ENCODE results near the gene SLFN11. TPM values are rescaled to one million over a fixed set of nuclear protein-coding genes. Genes with fewer than 3 reads are reported as not detected.

Gene SLFN11
- total RNA-seq, 1 experiment from 2014 or later: not detected

DNA sequence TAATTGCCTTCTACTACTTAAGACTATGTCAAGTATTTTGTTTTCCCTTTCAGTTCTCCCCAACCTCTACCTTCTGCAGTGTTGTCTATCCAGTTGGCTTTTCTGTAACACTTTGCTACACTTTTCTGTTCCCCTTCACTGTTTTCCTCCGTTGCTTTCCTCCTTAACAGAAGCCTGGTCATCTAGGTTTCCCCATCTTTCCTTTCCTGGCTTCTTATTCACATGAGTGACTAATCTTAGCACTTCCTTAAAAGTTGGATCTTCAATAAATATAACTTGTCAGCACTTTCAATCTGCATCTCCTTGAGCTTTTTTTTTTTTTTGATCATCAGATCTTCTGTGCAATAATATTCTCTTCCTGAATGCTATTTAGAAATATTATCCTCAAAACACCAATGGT, 2.8 kb upstream of the SLFN11 start:
- POLR2A ChIA-PET: interaction anchor here (0.9 kb wide), 1 partner anchor 133 kb away, joined by 3 read pairs; the partner anchor contains the start of gene SLFN5
- intact Hi-C loops (cut with micrococcal nuclease): no loop called here

DNA sequence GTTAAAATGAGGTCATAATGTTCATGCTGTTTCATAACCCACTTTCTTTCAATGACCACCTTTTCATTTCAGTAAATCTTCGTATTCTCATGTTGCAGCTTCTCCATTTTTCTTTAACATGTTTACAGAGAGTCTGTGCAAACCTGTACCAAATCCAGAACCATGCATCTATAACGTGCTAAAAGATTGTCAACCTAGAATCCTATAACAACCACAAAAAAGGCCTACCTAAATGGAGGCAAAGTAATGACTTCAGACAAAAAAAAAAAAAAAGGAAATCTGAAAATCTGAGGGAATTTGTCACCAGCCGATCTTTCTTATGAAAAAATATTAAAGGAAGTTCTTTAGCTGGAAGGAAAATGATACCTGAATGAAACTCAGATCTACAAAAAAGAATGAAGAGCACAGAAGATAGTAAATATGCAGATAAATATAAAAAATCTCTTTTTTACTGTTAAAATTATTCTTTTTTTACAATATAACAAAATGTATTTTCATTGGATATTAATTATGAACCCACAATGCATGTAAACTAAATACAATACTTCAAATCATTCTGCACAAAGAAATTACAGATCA, 1.4 kb upstream of the SLFN11 start:
- DNase-seq (ENCODE audit: unreplicated experiment): no peak
- intact Hi-C loops (cut with micrococcal nuclease): no loop called here
- Mint-ChIP-seq H3K4me1 (ENCODE audit: insufficient read depth, unreplicated experiment) (no peaks in the 10 kb centered on the region), H3K9me3 (ENCODE audit: unreplicated experiment) (no peaks in the 10 kb centered on the region), H3K4me3 (ENCODE audit: unreplicated experiment) (peak overlapping the region; percentile 58), H3K27ac (ENCODE audit: low read depth, unreplicated experiment) (no peak overlapping the region), H3K27me3 (ENCODE audit: insufficient read depth, unreplicated experiment) (peaks cover 64% of the 10 kb centered on the region), H3K36me3 (ENCODE audit: insufficient read depth, unreplicated experiment) (no peaks in the 10 kb centered on the region)
- no TSS peak for BruUV-seq (replicated peaks)
- TF ChIP-seq, protein P1, sequence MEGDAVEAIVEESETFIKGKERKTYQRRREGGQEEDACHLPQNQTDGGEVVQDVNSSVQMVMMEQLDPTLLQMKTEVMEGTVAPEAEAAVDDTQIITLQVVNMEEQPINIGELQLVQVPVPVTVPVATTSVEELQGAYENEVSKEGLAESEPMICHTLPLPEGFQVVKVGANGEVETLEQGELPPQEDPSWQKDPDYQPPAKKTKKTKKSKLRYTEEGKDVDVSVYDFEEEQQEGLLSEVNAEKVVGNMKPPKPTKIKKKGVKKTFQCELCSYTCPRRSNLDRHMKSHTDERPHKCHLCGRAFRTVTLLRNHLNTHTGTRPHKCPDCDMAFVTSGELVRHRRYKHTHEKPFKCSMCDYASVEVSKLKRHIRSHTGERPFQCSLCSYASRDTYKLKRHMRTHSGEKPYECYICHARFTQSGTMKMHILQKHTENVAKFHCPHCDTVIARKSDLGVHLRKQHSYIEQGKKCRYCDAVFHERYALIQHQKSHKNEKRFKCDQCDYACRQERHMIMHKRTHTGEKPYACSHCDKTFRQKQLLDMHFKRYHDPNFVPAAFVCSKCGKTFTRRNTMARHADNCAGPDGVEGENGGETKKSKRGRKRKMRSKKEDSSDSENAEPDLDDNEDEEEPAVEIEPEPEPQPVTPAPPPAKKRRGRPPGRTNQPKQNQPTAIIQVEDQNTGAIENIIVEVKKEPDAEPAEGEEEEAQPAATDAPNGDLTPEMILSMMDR (IDR thresholded peaks at IDR 0.05; ENCODE audit: unreplicated experiment): no peak
- CTCF ChIA-PET: interaction anchor here (0.6 to 1.1 kb wide), 2 partner anchors 165 to 1354 kb away, joined by 3 read pairs; no protein-coding TSS in a partner anchor
- POLR2A ChIA-PET: no interaction called here

More for the DNA sequence above, 2.8 kb upstream of the SLFN11 start:
- no peak for DNase-seq (ENCODE audit: unreplicated experiment)
- no peaks in the 10 kb centered on the region for H3K9me3 Mint-ChIP-seq (ENCODE audit: unreplicated experiment)
- CTCF ChIA-PET: no interaction called here
- no peaks in the 10 kb centered on the region for H3K36me3 Mint-ChIP-seq (ENCODE audit: insufficient read depth, unreplicated experiment)
- TF ChIP-seq, protein P1 (IDR thresholded peaks at IDR 0.05; ENCODE audit: unreplicated experiment): no peak
- H3K4me3 Mint-ChIP-seq (ENCODE audit: unreplicated experiment): no peak overlapping the region
- no peak overlapping the region for H3K27ac Mint-ChIP-seq (ENCODE audit: low read depth, unreplicated experiment)
- no peaks in the 10 kb centered on the region for H3K4me1 Mint-ChIP-seq (ENCODE audit: insufficient read depth, unreplicated experiment)
- peaks cover 54% of the 10 kb centered on the region for H3K27me3 Mint-ChIP-seq (ENCODE audit: insufficient read depth, unreplicated experiment)
- BruUV-seq (replicated peaks): no TSS peak

DNA sequence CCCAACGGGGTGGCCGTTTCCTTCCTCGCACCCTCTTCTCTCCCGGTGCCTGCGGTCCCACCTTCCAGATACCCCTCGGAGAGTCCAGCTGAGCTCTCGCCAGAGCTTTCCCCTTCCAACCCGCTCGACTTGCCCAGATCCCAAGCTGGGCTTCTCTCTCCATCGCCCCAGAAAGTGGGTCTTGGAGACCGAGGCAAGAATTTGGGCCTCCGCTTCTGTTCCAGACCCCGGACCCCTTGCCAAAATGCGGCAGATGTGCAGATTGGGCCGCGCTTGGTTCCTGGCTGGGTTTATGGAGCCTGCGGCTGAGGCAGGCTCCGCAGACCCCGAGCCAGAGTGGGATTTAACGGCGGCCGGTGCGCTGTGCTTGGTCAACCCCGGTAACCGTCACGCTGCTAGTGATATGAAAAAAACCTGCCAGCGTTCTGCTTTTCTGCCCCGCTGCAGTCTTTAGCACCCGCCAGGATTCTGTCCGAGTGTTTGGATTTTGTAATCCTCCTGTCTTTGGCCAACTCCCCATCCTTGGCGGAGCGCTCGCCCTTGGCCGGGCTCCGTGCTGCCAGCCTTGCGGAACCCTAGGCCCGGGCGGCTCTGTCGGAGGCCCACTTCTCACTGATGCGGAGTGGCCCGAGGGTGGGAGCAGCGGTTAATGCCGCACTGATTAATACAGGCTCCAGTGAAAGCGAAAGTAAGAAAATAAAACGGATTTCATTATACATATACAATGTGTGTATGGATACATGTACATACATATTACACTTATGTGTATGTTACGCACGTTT, 754 bp upstream of the SLFN11 start:
- no TSS peak for BruUV-seq (replicated peaks)
- CTCF ChIA-PET: no interaction called here
- POLR2A ChIA-PET: no interaction called here
- TF ChIP-seq, protein P1 (IDR thresholded peaks at IDR 0.05; ENCODE audit: unreplicated experiment): no peak
- peaks cover 71% of the 10 kb centered on the region for H3K27me3 Mint-ChIP-seq (ENCODE audit: insufficient read depth, unreplicated experiment)
- no peak overlapping the region for H3K27ac Mint-ChIP-seq (ENCODE audit: low read depth, unreplicated experiment)
- DNase-seq (ENCODE audit: unreplicated experiment): peak; percentile 14
- no peaks in the 10 kb centered on the region for H3K36me3 Mint-ChIP-seq (ENCODE audit: insufficient read depth, unreplicated experiment)
- intact Hi-C loops (cut with micrococcal nuclease): no loop called here
- no peaks in the 10 kb centered on the region for H3K9me3 Mint-ChIP-seq (ENCODE audit: unreplicated experiment)
- no peaks in the 10 kb centered on the region for H3K4me1 Mint-ChIP-seq (ENCODE audit: insufficient read depth, unreplicated experiment)
- H3K4me3 Mint-ChIP-seq (ENCODE audit: unreplicated experiment): peak overlapping the region; percentile 58

DNA sequence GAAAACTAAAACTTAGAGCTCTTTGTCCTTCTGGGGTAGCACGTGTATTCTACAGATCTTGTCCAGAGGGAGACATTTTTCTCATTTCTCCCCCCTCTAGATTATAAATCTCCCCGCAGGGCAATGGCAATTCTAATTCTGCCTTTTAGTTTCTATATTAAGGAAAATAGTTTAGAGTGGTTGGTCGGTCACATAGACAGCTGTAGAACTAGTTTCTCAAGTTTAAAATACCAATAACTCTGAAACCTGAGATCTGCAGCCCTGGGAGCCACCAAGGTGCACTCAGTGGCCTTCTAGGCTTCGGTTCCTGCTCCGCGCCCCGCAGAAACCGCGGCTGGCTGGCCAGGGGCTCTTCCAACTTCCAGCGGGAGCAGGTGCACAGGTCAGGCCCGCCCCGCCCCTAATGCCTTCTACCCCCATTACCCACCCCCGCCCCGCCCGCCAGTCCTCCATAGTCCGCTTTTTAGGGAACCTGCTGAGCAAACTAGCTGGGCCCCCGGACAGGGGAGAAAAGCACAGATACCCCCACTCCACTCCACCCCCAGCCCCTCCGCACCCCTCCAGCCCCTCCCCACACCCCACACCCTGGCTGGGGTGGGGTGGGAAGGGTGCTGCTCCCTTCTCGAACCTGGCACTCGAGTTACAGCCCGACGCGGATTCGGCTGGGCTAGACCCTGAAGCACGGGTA, 431 bp downstream of the SLFN11 start:
- Mint-ChIP-seq H3K27me3 (ENCODE audit: insufficient read depth, unreplicated experiment) (peaks cover 83% of the 10 kb centered on the region), H3K4me3 (ENCODE audit: unreplicated experiment) (no peak overlapping the region), H3K36me3 (ENCODE audit: insufficient read depth, unreplicated experiment) (no peaks in the 10 kb centered on the region), H3K9me3 (ENCODE audit: unreplicated experiment) (no peaks in the 10 kb centered on the region), H3K27ac (ENCODE audit: low read depth, unreplicated experiment) (no peak overlapping the region), H3K4me1 (ENCODE audit: insufficient read depth, unreplicated experiment) (no peaks in the 10 kb centered on the region)
- POLR2A ChIA-PET: no interaction called here
- no TSS peak for BruUV-seq (replicated peaks)
- TF ChIP-seq, protein P1 (IDR thresholded peaks at IDR 0.05; ENCODE audit: unreplicated experiment): no peak
- intact Hi-C loops (cut with micrococcal nuclease): no loop called here
- no peak for DNase-seq (ENCODE audit: unreplicated experiment)
- CTCF ChIA-PET: no interaction called here

All from MCF 10A (cell line).